ENCODE results near the gene B4GALT5.

DNA sequence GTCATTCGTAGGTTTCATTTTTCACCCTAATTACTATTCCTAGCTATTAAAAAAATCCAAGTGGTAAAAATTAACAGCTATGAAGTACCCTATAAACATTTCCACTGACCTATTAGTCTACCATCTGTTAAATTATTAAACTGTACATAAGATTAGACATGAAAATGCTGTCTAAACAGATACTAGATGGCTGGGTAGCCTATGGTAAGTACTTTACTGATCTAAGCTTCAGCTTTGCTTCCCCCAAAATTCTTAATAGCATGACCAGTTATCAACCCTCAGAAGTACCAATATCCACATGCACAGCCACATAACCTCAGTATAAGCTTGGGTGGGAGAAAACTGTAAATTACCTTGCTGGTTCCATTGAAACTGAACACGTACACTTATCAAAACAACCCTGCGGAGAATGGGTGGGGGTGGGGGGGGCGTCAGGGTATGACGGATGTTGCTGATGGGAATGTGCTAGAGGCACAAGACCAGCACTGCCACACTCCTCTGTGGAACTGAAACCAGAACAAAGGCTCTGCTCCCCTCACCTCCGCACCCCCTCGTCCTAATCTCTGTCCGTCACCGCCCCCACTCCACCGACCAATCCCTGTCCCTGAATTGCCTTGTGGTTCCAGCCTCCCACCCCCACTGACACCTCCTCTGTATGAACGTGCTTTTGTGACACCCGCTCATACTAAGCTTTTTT lies 45.3 kb downstream of the B4GALT5 start:
- TF ChIP-seq CTCF (IDR thresholded peaks at IDR 0.05) (no peak), EP300 (IDR thresholded peaks at IDR 0.05) (no peak), POLR2A (IDR thresholded peaks at IDR 0.05) (no peak)
